CD4-positive, alpha-beta memory T cell (primary cell): Measurements from ENCODE around the gene CHST7. TPM values are rescaled to one million over a fixed set of nuclear protein-coding genes. Genes with fewer than 3 reads are reported as not detected.

Experiments
- CTCF ChIA-PET: fragments of 350-600 bp; sonication (Branson Sonifier 250); formaldehyde crosslinking; loops from one replicate; lab custom pipeline; 2021; ENCODE audit warnings: inconsistent platforms; ENCODE audit not compliant: partially characterized antibody; lab: Charles Lee
- POLR2A ChIA-PET: fragments of 350-600 bp; sonication (Branson Sonifier 250); formaldehyde crosslinking; loops from one replicate; lab custom pipeline; 2021; ENCODE audit not compliant: partially characterized antibody; lab: Charles Lee
- DNase-seq, 5 donors: peaks; one replicate each; pipeline versions ENCODE4 v3.0.0 to v3.0.0-alpha.2; 2020 to 2022; ENCODE audit warnings: mixed read lengths in 1 of 5
- H3K27ac ChIP-seq: one replicate; pipeline ENCODE4 v1.7.0; 2013; ENCODE audit warnings: low read depth, low read length
- H3K27me3 ChIP-seq: 2 replicates; pipeline ENCODE4 v1.7.0; 2013; ENCODE audit warnings: mild to moderate bottlenecking, low read length, moderate library complexity; ENCODE audit not compliant: insufficient read depth
- H3K36me3 ChIP-seq: 2 replicates; pipeline ENCODE4 v1.7.0; 2013; ENCODE audit warnings: mild to moderate bottlenecking, low read length, moderate library complexity; ENCODE audit not compliant: insufficient read depth
- H3K4me1 ChIP-seq: 2 replicates; pipeline ENCODE4 v1.7.0; 2013; ENCODE audit warnings: mild to moderate bottlenecking, low read length, moderate library complexity; ENCODE audit not compliant: insufficient read depth
- H3K4me3 ChIP-seq, 2 donors: one replicate each; pipeline ENCODE4 v1.7.0; 2013; ENCODE audit warnings: low read length in 2 of 2, mild to moderate bottlenecking in 1 of 2
- H3K9me3 ChIP-seq, 2 donors: one replicate each; pipeline ENCODE4 v1.7.0; 2013; ENCODE audit warnings: low read length in 2 of 2, control low read depth in 1 of 2; ENCODE audit not compliant: control insufficient read depth in 1 of 2
- H3K27ac Mint-ChIP-seq, 7 donors: one replicate each; pipeline ENCODE4 v1.8.0; 2020 to 2021; ENCODE audit warnings: mixed read lengths in 7 of 7, mild to moderate bottlenecking in 6 of 7, inconsistent platforms in 3 of 7, moderate library complexity in 3 of 7
- H3K27me3 Mint-ChIP-seq, 2 donors: one replicate each; pipeline ENCODE4 v1.8.0; 2020 to 2021; ENCODE audit warnings: mixed read lengths in 2 of 2
- H3K36me3 Mint-ChIP-seq, 2 donors: one replicate each; pipeline ENCODE4 v1.8.0; 2020 to 2021; ENCODE audit warnings: mixed read lengths in 2 of 2, inconsistent platforms in 1 of 2, mild to moderate bottlenecking in 1 of 2
- H3K4me1 Mint-ChIP-seq, 4 donors: one replicate each; pipeline ENCODE4 v1.8.0; 2020 to 2021; ENCODE audit warnings: mixed read lengths in 4 of 4, mild to moderate bottlenecking in 1 of 4
- H3K4me3 Mint-ChIP-seq, 8 donors: one replicate each; pipeline ENCODE4 v1.8.0; 2020 to 2021; ENCODE audit warnings: mixed read lengths in 8 of 8, mild to moderate bottlenecking in 7 of 8, moderate library complexity in 6 of 8, inconsistent platforms in 3 of 8
- H3K9me3 Mint-ChIP-seq, 8 donors: one replicate each; pipeline ENCODE4 v1.8.0; 2020 to 2021; ENCODE audit warnings: mixed read lengths in 8 of 8, mild to moderate bottlenecking in 5 of 8, inconsistent platforms in 3 of 8, moderate library complexity in 1 of 8
- intact Hi-C: fragments of 100-400 bp; cut with micrococcal nuclease; formaldehyde crosslinking; loops from one replicate; pipeline ENCODE4 v1.15.1; 2023
- polyA plus RNA-seq, 2 donors: library from polyadenylated mRNA; unstranded; fragments of 300-500 nt; fragmentation: Illumina TruSeq; gene quantifications; one replicate each; pipeline ENCODE4 v1.2.3, GENCODE V29; 2021
- total RNA-seq, 2 experiments: library from RNA; stranded (reverse); gene quantifications; one replicate each; pipeline ENCODE4 v1.2.3, GENCODE V29; 2021

Gene CHST7
- total and polyA plus RNA-seq, 4 experiments from 2014 or later = 8.9 to 16.2 (median 11.6) TPM

GRCh38 chrX:46573892-46574773 lies 568 bp downstream of the CHST7 start:
- peak overlapping the region; percentile 48 to 89 (median 80) for H3K27ac Mint-ChIP-seq
- Histone ChIP-seq H3K27ac (peak overlapping the region; percentile 65), H3K4me1 (peaks cover 49% of the 10 kb centered on the region), H3K9me3 (no peaks in the 10 kb centered on the region), H3K4me3 (peak overlapping the region in 1 of 2 donors; percentile 69), H3K36me3 (no peaks in the 10 kb centered on the region), H3K27me3 (no peaks in the 10 kb centered on the region)
- ChIA-PET CTCF (interaction anchor here (1.2 to 7.3 kb wide), 3 partner anchors 14 to 113 kb away, joined by 4 to 39 read pairs (median 13); no protein-coding TSS in a partner anchor), POLR2A (interaction anchor here (0.8 to 7.0 kb wide), 7 partner anchors 9 to 68 kb away, joined by 3 to 83 read pairs (median 4); no protein-coding TSS in a partner anchor)
- H3K36me3 Mint-ChIP-seq = peaks cover 0 to 7% of the 10 kb centered on the region in 2 donors
- intact Hi-C loops = loop anchor here (1.0 to 2.0 kb wide), 5 partner anchors 14 to 112 kb away; partner anchors contain the start of gene ZNF674
- H3K9me3 Mint-ChIP-seq = peaks cover 0 to 2% (median 0%) of the 10 kb centered on the region in 8 donors
- H3K27me3 Mint-ChIP-seq = no peaks in the 10 kb centered on the region
- H3K4me1 Mint-ChIP-seq = peaks cover 24 to 51% (median 34%) of the 10 kb centered on the region in 4 donors
- DNase-seq = peak; percentile 74 to 91 (median 83)
- H3K4me3 Mint-ChIP-seq = peak overlapping the region; percentile 61 to 91 (median 79)

- H3K4me3 ChIP-seq = peak overlapping the region; percentile 65 to 69
- H3K9me3 Mint-ChIP-seq = peaks cover 0 to 2% (median 0%) of the 10 kb centered on the region in 8 donors
- no peaks in the 10 kb centered on the region for H3K27me3 Mint-ChIP-seq
- H3K27me3 ChIP-seq = no peaks in the 10 kb centered on the region
- ChIA-PET CTCF (interaction anchor here (1.2 to 7.3 kb wide), 3 partner anchors 13 to 112 kb away, joined by 4 to 39 read pairs (median 13); no protein-coding TSS in a partner anchor), POLR2A (interaction anchor here (1.0 to 7.0 kb wide), 6 partner anchors 8 to 67 kb away, joined by 3 to 83 read pairs (median 8); no protein-coding TSS in a partner anchor)
- peaks cover 55% of the 10 kb centered on the region for H3K4me1 ChIP-seq
- peak; percentile 43 to 65 (median 53) for DNase-seq
- H3K27ac Mint-ChIP-seq = peak overlapping the region in 4 of 7 donors; percentile 68 to 85 (median 70)
- H3K36me3 ChIP-seq = no peaks in the 10 kb centered on the region
- H3K4me1 Mint-ChIP-seq = peaks cover 30 to 58% (median 40%) of the 10 kb centered on the region in 4 donors
- H3K36me3 Mint-ChIP-seq = peaks cover 0 to 12% of the 10 kb centered on the region in 2 donors
- intact Hi-C loops = no loop called here
- H3K9me3 ChIP-seq = no peaks in the 10 kb centered on the region
- peak overlapping the region; percentile 61 to 91 (median 82) for H3K4me3 Mint-ChIP-seq
- H3K27ac ChIP-seq = peak overlapping the region; percentile 60
Observed at GRCh38 chrX:46574774-46575381, 1.3 kb downstream of the CHST7 start.

- Mint-ChIP-seq H3K36me3 (peaks cover 0 to 15% of the 10 kb centered on the region in 2 donors), H3K27ac (peak overlapping the region in 6 of 7 donors; percentile 6 to 81 (median 76)), H3K4me3 (peak overlapping the region; percentile 76 to 91 (median 86)), H3K4me1 (peaks cover 31 to 64% (median 43%) of the 10 kb centered on the region in 4 donors), H3K27me3 (no peaks in the 10 kb centered on the region), H3K9me3 (peaks cover 0 to 2% (median 0%) of the 10 kb centered on the region in 8 donors)
- Histone ChIP-seq H3K4me3 (peak overlapping the region; percentile 65 to 69), H3K36me3 (no peaks in the 10 kb centered on the region), H3K4me1 (peaks cover 60% of the 10 kb centered on the region), H3K27ac (peak overlapping the region; percentile 60), H3K9me3 (no peaks in the 10 kb centered on the region), H3K27me3 (no peaks in the 10 kb centered on the region)
- ChIA-PET CTCF (interaction anchor here (1.0 to 7.3 kb wide), 4 partner anchors 13 to 112 kb away, joined by 3 to 39 read pairs (median 8); no protein-coding TSS in a partner anchor), POLR2A (interaction anchor here (1.0 to 7.0 kb wide), 5 partner anchors 9 to 67 kb away, joined by 3 to 83 read pairs (median 11); no protein-coding TSS in a partner anchor)
- DNase-seq = no peak
- intact Hi-C loops = no loop called here
Observed at GRCh38 chrX:46575586-46575985, 2.0 kb downstream of the CHST7 start.

GRCh38 chrX:46575991-46576392 lies 2.4 kb downstream of the CHST7 start:
- H3K27ac ChIP-seq = peak overlapping the region; percentile 9
- CTCF ChIA-PET = interaction anchor here (0.6 to 7.3 kb wide), 4 partner anchors 12 to 111 kb away, joined by 3 to 39 read pairs (median 8); no protein-coding TSS in a partner anchor

DNA sequence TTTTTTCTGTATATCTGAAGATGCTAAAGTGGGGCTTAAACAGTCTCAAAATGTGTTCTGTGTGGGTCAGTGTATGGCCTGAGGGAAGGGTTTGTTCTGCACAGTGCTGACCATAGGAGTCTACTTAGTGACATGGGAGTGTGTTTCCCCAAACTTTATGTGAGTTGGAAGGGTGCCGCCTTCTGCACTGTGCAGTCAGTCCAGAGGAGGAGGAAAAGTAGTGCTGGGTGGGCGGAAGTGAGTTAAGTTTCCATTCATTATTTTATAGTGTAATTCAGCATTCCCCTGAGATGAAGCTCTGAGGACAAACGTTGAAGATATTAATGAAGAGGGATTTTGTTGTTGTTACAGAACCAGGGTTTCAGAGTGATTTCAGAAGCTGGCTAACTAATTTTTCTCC lies 2.9 kb downstream of the CHST7 start:
- H3K27ac ChIP-seq = no peak overlapping the region
- CTCF ChIA-PET = interaction anchor here (0.6 to 7.3 kb wide), 5 partner anchors 12 to 110 kb away, joined by 3 to 39 read pairs (median 7); no protein-coding TSS in a partner anchor
- H3K4me1 Mint-ChIP-seq = peaks cover 31 to 67% (median 44%) of the 10 kb centered on the region in 4 donors
- POLR2A ChIA-PET = interaction anchor here (1.0 to 7.0 kb wide), 3 partner anchors 8 to 35 kb away, joined by 3 to 83 read pairs (median 20); no protein-coding TSS in a partner anchor
- H3K9me3 Mint-ChIP-seq = peaks cover 0 to 2% (median 0%) of the 10 kb centered on the region in 8 donors
- no peaks in the 10 kb centered on the region for H3K9me3 ChIP-seq
- H3K4me1 ChIP-seq = peaks cover 59% of the 10 kb centered on the region
- peak overlapping the region; percentile 76 to 91 (median 86) for H3K4me3 Mint-ChIP-seq
- peak overlapping the region; percentile 65 to 69 for H3K4me3 ChIP-seq
- H3K36me3 ChIP-seq = no peaks in the 10 kb centered on the region
- H3K27me3 ChIP-seq = no peaks in the 10 kb centered on the region
- DNase-seq = no peak
- peaks cover 0 to 15% of the 10 kb centered on the region in 2 donors for H3K36me3 Mint-ChIP-seq
- no peaks in the 10 kb centered on the region for H3K27me3 Mint-ChIP-seq
- intact Hi-C loops = no loop called here
- peak overlapping the region in 6 of 7 donors; percentile 6 to 74 (median 43) for H3K27ac Mint-ChIP-seq

More at GRCh38 chrX:46575991-46576392, 2.4 kb downstream of the CHST7 start:
- Histone ChIP-seq H3K4me3 (peak overlapping the region; percentile 65 to 69), H3K4me1 (peaks cover 62% of the 10 kb centered on the region), H3K27me3 (no peaks in the 10 kb centered on the region), H3K36me3 (no peaks in the 10 kb centered on the region), H3K9me3 (no peaks in the 10 kb centered on the region)
- H3K36me3 Mint-ChIP-seq = peaks cover 0 to 15% of the 10 kb centered on the region in 2 donors
- peak in 1 of 5 donors; percentile 40 for DNase-seq
- peaks cover 0 to 2% (median 0%) of the 10 kb centered on the region in 8 donors for H3K9me3 Mint-ChIP-seq
- H3K27me3 Mint-ChIP-seq = no peaks in the 10 kb centered on the region
- POLR2A ChIA-PET = interaction anchor here (1.0 to 7.0 kb wide), 3 partner anchors 9 to 35 kb away, joined by 3 to 83 read pairs (median 20); no protein-coding TSS in a partner anchor
- peak overlapping the region; percentile 76 to 91 (median 86) for H3K4me3 Mint-ChIP-seq
- intact Hi-C loops = no loop called here
- peaks cover 31 to 67% (median 44%) of the 10 kb centered on the region in 4 donors for H3K4me1 Mint-ChIP-seq
- H3K27ac Mint-ChIP-seq = peak overlapping the region in 5 of 7 donors; percentile 6 to 81 (median 62)
